ENCODE measurements around the gene MYBPC1. TPM values are rescaled to one million over a fixed set of nuclear protein-coding genes. Genes with fewer than 3 reads are reported as not detected.

The MYBPC1 gene
- total and polyA plus RNA-seq, 2 of the 13 experiments (the other 11 are each of a cell fraction or from before 2014, with no cell fraction given), result 0.31 to 0.53 TPM

GRCh38 chr12:101608301-101609133, 13.7 kb downstream of the MYBPC1 start (continued):
- no peak for TF ChIP-seq GPBP1L1 (CRISPR knock-in tag; IDR thresholded peaks at IDR 0.05)
- TF ChIP-seq SMYD3 (CRISPR knock-in tag; IDR thresholded peaks at IDR 0.05), result peak; percentile 85; the same call in 1 of the 2 replicates
- no peak for TF ChIP-seq ATF5 (CRISPR knock-in tag; IDR thresholded peaks at IDR 0.05; ENCODE audit: low read depth)
- TF ChIP-seq CTCF (CRISPR knock-in tag; IDR thresholded peaks at IDR 0.05), result no peak
- no peak for TF ChIP-seq ZNF770 (CRISPR knock-in tag; IDR thresholded peaks at IDR 0.05)
- TF ChIP-seq ZNF737 (CRISPR knock-in tag; IDR thresholded peaks at IDR 0.05; ENCODE audit: borderline replicate concordance), result no peak
- TF ChIP-seq CENPT (CRISPR knock-in tag; IDR thresholded peaks at IDR 0.05; ENCODE audit: low read depth), result no peak
- TF ChIP-seq TP53 (CRISPR knock-in tag; conservative IDR thresholded peaks at IDR 0.05), result no peak
- TF ChIP-seq ZNF607 (CRISPR knock-in tag; IDR thresholded peaks at IDR 0.05; ENCODE audit: borderline replicate concordance), result peak; percentile 40; the same call in 1 of the 2 replicates
- TF ChIP-seq KDM2A (CRISPR knock-in tag; IDR thresholded peaks at IDR 0.05; ENCODE audit: borderline replicate concordance, low read depth), result no peak; the same call in 1 of the 2 replicates
- TF ChIP-seq ZNF780A (CRISPR knock-in tag; IDR thresholded peaks at IDR 0.05), result 0 out of 2 replicates have a peak, but pooled peaks have one; percentile 34
- TF ChIP-seq HNRNPK (IDR thresholded peaks at IDR 0.05; ENCODE audit: low read depth, low read length, poor library complexity, severe bottlenecking), result no peak
- peak; percentile 72 for TF ChIP-seq PBX2 (CRISPR knock-in tag; IDR thresholded peaks at IDR 0.05)
- peak; percentile 45 for TF ChIP-seq CCAR2 (optimal IDR thresholded peaks at IDR 0.05; ENCODE audit: low read depth, low read length)
- TF ChIP-seq ZNF577 (CRISPR knock-in tag; IDR thresholded peaks at IDR 0.05; ENCODE audit: borderline replicate concordance, low read depth), result no peak
- no peak for TF ChIP-seq TFDP2 (CRISPR knock-in tag; IDR thresholded peaks at IDR 0.05)
- no peak for TF ChIP-seq CENPBD1 (CRISPR knock-in tag; IDR thresholded peaks at IDR 0.05; ENCODE audit: borderline replicate concordance, low read depth)
- TF ChIP-seq CCDC6 (CRISPR knock-in tag; IDR thresholded peaks at IDR 0.05), result 0 out of 2 replicates have a peak, but pooled peaks have one; percentile 46
- no peak for TF ChIP-seq RFX5 (IDR thresholded peaks at IDR 0.05; ENCODE audit: low read depth, low read length)
